Activated naive CD4-positive, alpha-beta T cell treated with anti-CD3 and anti-CD28 coated beads for 36 hours (primary cell): ENCODE data around the gene BMPR2. TPM values are rescaled to one million over a fixed set of nuclear protein-coding genes. Genes with fewer than 3 reads are reported as not detected.
"Not testable (repeated sequence)": the region's sequence is repeated elsewhere in the genome, so short reads cannot be mapped to it uniquely, and the experiment has no call there.

Experiments used
- CTCF ChIA-PET: fragments of 350-600 bp; sonication (Branson Sonifier 250); formaldehyde crosslinking; loops from one replicate; lab custom pipeline; 2021; ENCODE audit warnings: antibody characterized with exemption; lab: Charles Lee
- DNase-seq: peaks from one replicate; pipeline ENCODE4 v3.0.0-alpha.2; 2020
- H3K27ac Mint-ChIP-seq: one replicate; pipeline ENCODE4 v1.8.0; 2021; ENCODE audit warnings: mild to moderate bottlenecking, mixed read lengths
- H3K27me3 Mint-ChIP-seq: one replicate; pipeline ENCODE4 v1.8.0; 2021; ENCODE audit warnings: low read depth, mixed read lengths
- H3K36me3 Mint-ChIP-seq: one replicate; pipeline ENCODE4 v1.8.0; 2021; ENCODE audit warnings: low read depth, mixed read lengths
- H3K4me1 Mint-ChIP-seq: one replicate; pipeline ENCODE4 v1.8.0; 2021; ENCODE audit warnings: low read depth, mixed read lengths
- H3K4me3 Mint-ChIP-seq: one replicate; pipeline ENCODE4 v1.8.0; 2021; ENCODE audit warnings: mild to moderate bottlenecking, moderate library complexity, mixed read lengths
- H3K9me3 Mint-ChIP-seq: one replicate; pipeline ENCODE4 v1.8.0; 2021; ENCODE audit warnings: mixed read lengths
- intact Hi-C: fragments of 100-400 bp; cut with micrococcal nuclease; formaldehyde crosslinking; loops from one replicate; pipeline ENCODE4 v1.15.1; 2023
- total RNA-seq, 2 experiments: library from RNA; stranded (reverse); gene quantifications; one replicate each; pipeline ENCODE4 v1.2.3, GENCODE V29; 2021

BMPR2 gene
- total RNA-seq, 2 experiments from 2014 or later = 4.2 to 5.5 TPM

DNA sequence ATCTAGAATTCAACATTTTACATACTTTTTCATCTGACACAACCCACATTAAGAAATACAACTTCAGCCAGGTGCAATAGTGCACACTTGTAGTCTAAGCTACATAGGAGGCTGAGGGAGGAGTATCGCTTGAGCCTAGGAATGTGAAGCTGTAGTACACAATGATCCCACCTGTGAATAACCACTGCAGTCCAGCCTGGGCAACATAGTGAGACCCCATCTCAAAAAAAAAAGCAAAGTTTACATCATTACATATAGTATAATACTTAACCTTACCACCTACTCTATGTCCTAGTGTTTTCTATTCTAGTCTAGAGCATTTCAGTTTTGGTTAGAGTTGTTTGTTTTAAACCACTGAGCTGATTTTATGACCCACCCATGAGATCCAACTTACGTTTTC is 172.1 kb downstream of the BMPR2 start:
- Mint-ChIP-seq H3K4me1 (peaks cover 6% of the 10 kb centered on the region), H3K27me3 (no peaks in the 10 kb centered on the region), H3K27ac (no peak overlapping the region), H3K4me3 (no peak overlapping the region), H3K36me3 (peaks cover 1% of the 10 kb centered on the region), H3K9me3 (no peaks in the 10 kb centered on the region)
- DNase-seq = no peak
- CTCF ChIA-PET = interaction anchor here (0.5 to 0.7 kb wide), 2 partner anchors 505 to 711 kb away, joined by 3 to 6 read pairs; no protein-coding TSS in a partner anchor
- intact Hi-C loops = no loop called here

DNA sequence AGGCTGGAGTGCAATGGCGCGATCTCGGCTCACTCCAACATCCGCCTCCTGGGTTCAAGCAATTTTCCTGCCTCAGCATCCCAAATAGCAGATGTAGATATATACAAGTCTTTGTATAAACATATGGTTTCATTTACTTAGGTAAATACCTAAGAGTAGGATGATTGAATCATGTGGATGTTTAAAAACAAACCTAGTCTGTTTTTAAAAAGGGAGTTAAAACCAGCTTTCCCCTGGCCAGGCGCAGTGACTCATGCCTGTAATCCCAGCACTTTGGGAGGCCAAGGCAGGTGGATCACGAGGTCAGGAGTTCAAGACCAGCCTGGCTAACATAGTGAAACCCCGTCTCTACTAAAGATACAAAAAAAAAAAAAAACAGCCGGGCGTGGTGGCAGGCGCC is 174.9 kb downstream of the BMPR2 start:
- H3K4me1 Mint-ChIP-seq, H3K9me3 Mint-ChIP-seq, CTCF ChIA-PET, H3K27me3 Mint-ChIP-seq, H3K4me3 Mint-ChIP-seq, DNase-seq, H3K36me3 Mint-ChIP-seq, intact Hi-C loops, H3K27ac Mint-ChIP-seq: not testable (repeated sequence)

DNA sequence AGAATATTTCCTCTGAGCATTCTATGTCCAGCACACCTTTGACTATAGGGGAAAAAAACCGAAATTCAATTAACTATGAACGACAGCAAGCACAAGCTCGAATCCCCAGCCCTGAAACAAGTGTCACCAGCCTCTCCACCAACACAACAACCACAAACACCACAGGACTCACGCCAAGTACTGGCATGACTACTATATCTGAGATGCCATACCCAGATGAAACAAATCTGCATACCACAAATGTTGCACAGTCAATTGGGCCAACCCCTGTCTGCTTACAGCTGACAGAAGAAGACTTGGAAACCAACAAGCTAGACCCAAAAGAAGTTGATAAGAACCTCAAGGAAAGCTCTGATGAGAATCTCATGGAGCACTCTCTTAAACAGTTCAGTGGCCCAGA is 179.2 kb downstream of the BMPR2 start:
- Mint-ChIP-seq H3K27ac (no peak overlapping the region), H3K4me3 (no peak overlapping the region)

DNA sequence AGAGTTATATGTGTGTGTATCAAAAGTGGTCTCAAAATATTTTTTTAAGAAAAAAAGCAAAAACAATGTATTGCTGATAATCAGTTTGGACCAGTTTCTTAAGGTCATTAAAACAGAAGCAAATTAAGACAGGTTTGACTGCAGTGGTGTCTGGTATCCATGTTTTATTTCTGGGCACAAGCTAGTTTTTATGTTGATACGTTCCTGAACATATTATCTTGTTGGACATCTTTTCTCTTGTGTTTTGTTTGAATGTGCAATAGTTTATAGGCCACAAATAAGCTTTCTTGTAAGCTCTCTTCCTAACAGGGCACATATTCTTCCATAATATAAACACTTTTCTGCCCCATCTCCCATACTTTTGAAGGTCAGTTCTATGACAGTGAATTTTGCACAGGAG is 184.1 kb downstream of the BMPR2 start:
- no peak for DNase-seq
- Mint-ChIP-seq H3K36me3 (peaks cover 3% of the 10 kb centered on the region), H3K4me1 (no peaks in the 10 kb centered on the region), H3K27ac (no peak overlapping the region), H3K4me3 (no peak overlapping the region), H3K9me3 (no peaks in the 10 kb centered on the region), H3K27me3 (no peaks in the 10 kb centered on the region)
- CTCF ChIA-PET = no interaction called here
- intact Hi-C loops = no loop called here

More for the DNA sequence above, 179.2 kb downstream of the BMPR2 start:
- DNase-seq = peak; percentile 21
- Mint-ChIP-seq H3K27me3 (no peaks in the 10 kb centered on the region), H3K9me3 (no peaks in the 10 kb centered on the region), H3K4me1 (no peaks in the 10 kb centered on the region), H3K36me3 (peaks cover 3% of the 10 kb centered on the region)
- intact Hi-C loops = no loop called here
- CTCF ChIA-PET = interaction anchor here (0.7 kb wide), 1 partner anchor 338 kb away, joined by 3 read pairs; no protein-coding TSS in a partner anchor

DNA sequence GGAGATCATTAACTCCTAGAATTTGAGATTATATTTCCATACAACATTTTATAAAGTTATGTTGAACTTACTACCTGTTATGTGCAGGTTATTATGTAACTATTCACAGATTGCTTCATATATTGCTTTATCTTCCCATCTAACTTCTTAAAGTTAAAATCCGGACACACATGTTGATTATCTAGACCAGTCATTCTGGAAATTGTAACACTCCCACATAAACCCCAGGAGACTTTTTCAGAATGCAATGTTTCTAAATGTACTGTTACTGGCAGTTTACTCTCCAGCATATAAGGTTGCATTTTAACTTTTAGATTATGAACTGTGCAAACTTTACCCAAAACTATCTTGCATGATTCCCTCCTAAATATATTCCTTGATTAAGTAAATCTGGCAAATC is 188.1 kb downstream of the BMPR2 start:
- no peaks in the 10 kb centered on the region for H3K9me3 Mint-ChIP-seq
- no peaks in the 10 kb centered on the region for H3K27me3 Mint-ChIP-seq
- H3K4me1 Mint-ChIP-seq = no peaks in the 10 kb centered on the region
- no peaks in the 10 kb centered on the region for H3K36me3 Mint-ChIP-seq
- no peak for DNase-seq
- intact Hi-C loops = no loop called here
- no peak overlapping the region for H3K4me3 Mint-ChIP-seq
- CTCF ChIA-PET = interaction anchor here (1.6 kb wide), 1 partner anchor 24 kb away, joined by 4 read pairs; no protein-coding TSS in a partner anchor
- H3K27ac Mint-ChIP-seq = no peak overlapping the region

DNA sequence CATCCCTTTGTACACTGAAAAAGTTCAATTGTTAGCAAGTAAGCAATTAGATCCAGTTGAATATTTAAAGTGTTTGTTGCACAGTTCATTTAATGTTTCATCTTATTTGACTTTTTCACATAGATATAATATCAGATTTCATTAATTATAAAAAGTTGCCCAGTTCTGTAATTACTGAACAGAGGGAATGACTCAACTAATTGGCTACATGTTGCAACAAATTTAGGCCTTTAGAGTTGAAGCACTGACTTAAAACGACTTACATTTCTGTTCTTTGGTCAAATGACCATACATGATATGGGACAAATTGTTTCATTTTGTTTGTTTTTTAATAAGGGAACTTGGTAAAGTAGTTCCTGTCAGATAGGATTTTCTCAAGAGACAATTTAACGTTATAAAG is 190.2 kb downstream of the BMPR2 start:
- Mint-ChIP-seq H3K4me3 (no peak overlapping the region), H3K27ac (no peak overlapping the region), H3K27me3 (no peaks in the 10 kb centered on the region), H3K9me3 (no peaks in the 10 kb centered on the region), H3K4me1 (no peaks in the 10 kb centered on the region), H3K36me3 (no peaks in the 10 kb centered on the region)
- CTCF ChIA-PET = interaction anchor here (0.8 to 1.2 kb wide), 2 partner anchors 23 to 61 kb away, joined by 3 read pairs; no protein-coding TSS in a partner anchor
- intact Hi-C loops = no loop called here
- no peak for DNase-seq

DNA sequence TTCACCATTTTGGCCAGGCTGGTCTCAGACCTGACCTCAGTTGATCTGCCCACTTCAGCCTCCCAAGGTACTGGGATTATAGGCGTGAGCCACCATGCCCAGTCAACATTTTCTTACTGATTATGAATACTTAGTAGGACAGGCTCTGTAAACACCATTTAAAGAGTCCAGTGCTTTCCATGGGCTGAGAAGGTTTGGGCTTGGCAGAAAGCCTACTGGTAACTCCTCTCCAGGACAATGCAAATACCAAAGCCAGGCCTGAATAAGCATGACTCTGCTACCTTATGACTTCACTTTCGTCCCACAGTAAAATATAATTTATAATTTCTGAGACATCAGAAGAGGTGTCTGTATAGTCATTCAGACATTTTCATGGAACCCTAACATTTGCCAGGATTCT is 198.4 kb downstream of the BMPR2 start:
- no peaks in the 10 kb centered on the region for H3K9me3 Mint-ChIP-seq
- H3K27me3 Mint-ChIP-seq = no peaks in the 10 kb centered on the region
- no peaks in the 10 kb centered on the region for H3K36me3 Mint-ChIP-seq
- intact Hi-C loops = loop anchor here (1.0 to 10.0 kb wide), 5 partner anchors 258 to 880 kb away; partner anchors contain the start of gene CYP20A1
- DNase-seq = no peak
- no peaks in the 10 kb centered on the region for H3K4me1 Mint-ChIP-seq
- H3K27ac Mint-ChIP-seq = no peak overlapping the region
- CTCF ChIA-PET = interaction anchor here (0.6 to 2.0 kb wide), 11 partner anchors 14 to 1158 kb away, joined by 3 to 14 read pairs (median 4); partner anchors contain the start of gene ICA1L
- H3K4me3 Mint-ChIP-seq = no peak overlapping the region

DNA sequence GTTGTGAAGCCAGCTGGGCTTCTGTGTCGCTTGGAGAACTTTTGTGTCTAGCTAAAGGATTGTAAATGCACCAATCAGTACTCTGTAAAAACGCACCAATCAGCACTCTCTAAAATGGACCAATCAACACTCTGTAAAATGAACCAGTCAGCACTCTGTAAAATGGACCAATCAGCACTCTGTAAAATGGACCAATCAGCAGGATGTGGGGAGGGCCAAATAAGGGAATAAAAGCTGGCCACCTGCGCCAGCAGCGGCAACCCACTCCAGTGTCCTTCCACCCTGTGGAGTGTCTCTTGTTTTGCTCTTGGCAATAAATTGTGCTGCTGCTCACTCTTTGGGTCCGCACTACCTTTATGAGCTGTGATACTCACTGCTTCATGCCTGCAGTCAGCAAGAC is 199.1 kb downstream of the BMPR2 start:
- DNase-seq, H3K27ac Mint-ChIP-seq, H3K9me3 Mint-ChIP-seq, H3K27me3 Mint-ChIP-seq, H3K4me3 Mint-ChIP-seq, H3K4me1 Mint-ChIP-seq, H3K36me3 Mint-ChIP-seq: not testable (repeated sequence)
- intact Hi-C loops = loop anchor here (10.0 kb wide), 1 partner anchor 660 kb away; the partner anchor contains the start of gene CYP20A1
- CTCF ChIA-PET = interaction anchor here (0.6 to 2.0 kb wide), 8 partner anchors 25 to 1157 kb away, joined by 3 to 14 read pairs (median 4); partner anchors contain the start of gene ICA1L

DNA sequence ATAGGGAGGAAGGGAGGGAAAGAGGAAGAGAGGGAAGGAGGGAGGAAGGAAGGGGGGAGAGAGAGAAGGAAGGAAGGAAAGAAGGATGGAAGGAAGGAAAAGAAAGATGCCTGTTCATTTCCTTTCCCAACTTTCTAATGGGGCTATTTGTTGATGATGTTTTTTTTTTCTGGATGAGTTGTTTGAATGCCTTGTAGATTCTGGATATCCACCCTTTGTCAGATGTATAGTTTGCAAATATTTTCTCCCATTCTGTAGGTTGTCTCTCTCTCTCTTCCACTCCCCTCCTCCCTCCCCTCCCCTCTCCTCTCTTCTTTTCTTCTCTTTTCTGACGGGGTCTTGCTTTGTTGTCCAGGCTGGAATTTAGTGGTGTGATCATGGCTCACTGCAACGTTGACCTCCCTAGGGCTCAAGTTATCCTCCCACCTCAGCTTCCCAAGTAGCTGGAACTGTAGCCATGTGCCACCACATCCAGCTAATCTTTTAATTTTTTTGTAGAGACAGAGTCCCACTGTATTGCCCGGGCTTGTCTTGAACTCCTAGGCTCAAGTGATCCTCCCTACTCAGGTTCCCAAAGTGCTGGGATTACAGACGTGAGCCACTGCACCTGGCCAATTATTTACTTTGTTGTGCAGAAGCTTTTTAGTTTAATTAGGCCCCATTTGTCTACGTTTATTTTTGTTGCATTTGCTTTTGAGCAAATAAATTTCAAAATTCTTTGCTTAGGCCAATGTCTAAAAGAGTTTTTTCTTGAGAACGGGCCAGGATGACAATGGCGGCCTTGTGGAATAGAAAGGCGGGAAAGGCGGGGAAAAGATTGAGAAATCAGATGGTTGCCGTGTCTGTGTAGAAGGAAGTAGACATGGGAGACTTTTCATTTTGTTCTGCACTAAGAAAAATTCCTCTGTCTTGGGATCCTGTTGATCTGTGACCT is 201.4 kb downstream of the BMPR2 start:
- Mint-ChIP-seq H3K9me3 (no peaks in the 10 kb centered on the region), H3K4me1 (peaks cover 2% of the 10 kb centered on the region), H3K4me3 (no peak overlapping the region), H3K27me3 (no peaks in the 10 kb centered on the region), H3K36me3 (no peaks in the 10 kb centered on the region), H3K27ac (no peak overlapping the region)
- DNase-seq = no peak
- CTCF ChIA-PET = no interaction called here
- intact Hi-C loops = loop anchor here (10.0 kb wide), 1 partner anchor 657 kb away; the partner anchor contains the start of gene CYP20A1

DNA sequence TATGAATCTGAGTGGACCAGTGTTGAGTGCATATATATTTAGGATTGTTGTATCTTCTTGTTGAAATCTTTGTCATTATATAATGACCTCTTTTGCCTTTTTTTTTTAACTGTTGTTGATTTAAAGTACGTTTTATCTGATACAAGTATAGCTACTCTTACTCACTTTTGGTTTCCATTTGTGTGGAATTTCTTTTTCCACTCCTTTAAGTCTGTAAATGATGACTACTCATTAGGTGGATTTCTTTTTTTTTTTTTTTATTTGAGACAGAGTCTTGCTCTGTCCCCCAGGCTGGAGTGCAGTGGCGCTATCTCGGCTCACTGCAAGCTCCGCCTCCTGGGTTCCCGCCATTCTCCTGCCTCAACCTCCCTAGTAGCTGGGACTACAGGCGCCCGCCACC is 206.7 kb downstream of the BMPR2 start:
- H3K36me3 Mint-ChIP-seq, CTCF ChIA-PET, H3K4me3 Mint-ChIP-seq, DNase-seq, H3K27me3 Mint-ChIP-seq, H3K9me3 Mint-ChIP-seq, H3K27ac Mint-ChIP-seq: not testable (repeated sequence)
- intact Hi-C loops = loop anchor here (10.0 kb wide), 1 partner anchor 1232 kb away; no protein-coding TSS in a partner anchor
- H3K4me1 Mint-ChIP-seq = peaks cover 12% of the 10 kb centered on the region

DNA sequence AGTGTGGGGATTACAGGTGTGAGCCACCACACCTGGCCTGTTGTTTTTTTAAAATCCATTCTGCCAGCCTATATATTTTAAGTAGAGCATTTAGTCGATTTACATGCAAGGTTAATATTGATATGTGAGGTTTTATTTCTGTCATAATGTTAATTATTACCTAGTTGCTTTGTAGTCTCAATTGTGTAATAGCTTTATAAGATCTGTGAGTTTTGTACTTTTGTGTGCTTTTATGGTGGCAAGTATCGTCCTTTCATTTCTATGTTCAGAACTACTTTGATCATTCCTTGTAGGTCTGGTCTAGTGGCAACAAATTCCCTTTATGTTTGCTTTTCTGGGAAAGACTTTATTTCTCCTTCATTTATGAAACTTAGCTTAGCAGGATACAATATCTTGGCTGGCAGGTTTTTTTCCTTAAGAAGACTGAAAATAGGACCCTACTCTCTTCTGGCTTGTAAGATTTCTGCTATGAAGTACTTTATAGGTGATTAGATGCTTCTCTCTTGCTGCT is 207.6 kb downstream of the BMPR2 start:
- Mint-ChIP-seq H3K36me3 (no peaks in the 10 kb centered on the region), H3K4me1 (peaks cover 16% of the 10 kb centered on the region), H3K4me3 (no peak overlapping the region), H3K27me3 (no peaks in the 10 kb centered on the region), H3K27ac (no peak overlapping the region), H3K9me3 (peaks cover 8% of the 10 kb centered on the region)
- intact Hi-C loops = loop anchor here (10.0 kb wide), 1 partner anchor 1231 kb away; no protein-coding TSS in a partner anchor
- CTCF ChIA-PET = interaction anchor here (0.7 kb wide), 1 partner anchor 123 kb away, joined by 3 read pairs; no protein-coding TSS in a partner anchor
- DNase-seq = no peak
